HepG2 (cell line): ENCODE results near the gene RASAL3. TPM values are rescaled to one million over a fixed set of nuclear protein-coding genes. Genes with fewer than 3 reads are reported as not detected.

ENCODE experiments used
- ADNP ChIP-seq: sonication (generic); formaldehyde crosslinking; IDR thresholded peaks from 2 replicates; pipeline ENCODE4 v1.4.0; 2020; ENCODE audit warnings: missing genetic modification reagents
- ATAD3A ChIP-seq: sonication (generic); formaldehyde crosslinking; IDR thresholded peaks from 2 replicates; pipeline ENCODE4 v1.4.0; 2020; ENCODE audit warnings: missing genetic modification reagents
- DR1 ChIP-seq: sonication (generic); formaldehyde crosslinking; IDR thresholded peaks from 2 replicates; pipeline ENCODE4 v1.8.0; 2021; ENCODE audit warnings: mild to moderate bottlenecking, missing genetic modification reagents, inconsistent platforms
- EEA1 ChIP-seq: sonication (generic); formaldehyde crosslinking; IDR thresholded peaks from 2 replicates; pipeline ENCODE4 v1.5.1; 2020; ENCODE audit warnings: mild to moderate bottlenecking, missing genetic modification reagents, borderline replicate concordance
- KAT8 ChIP-seq: IDR thresholded peaks from 2 replicates; pipeline ENCODE4 v1.6.1; 2016; ENCODE audit warnings: missing genetic modification reagents, missing compliant biosample characterization
- KLF6 ChIP-seq: IDR thresholded peaks from 2 replicates; pipeline ENCODE4 v1.8.0; 2016; ENCODE audit warnings: missing biosample characterization, missing genetic modification reagents
- MTF1 ChIP-seq: sonication (generic); formaldehyde crosslinking; IDR thresholded peaks from 2 replicates; pipeline ENCODE4 v1.5.0; 2020; ENCODE audit warnings: missing genetic modification reagents
- MXD1 ChIP-seq: sonication (generic); formaldehyde crosslinking; IDR thresholded peaks from 2 replicates; pipeline ENCODE4 v1.4.0; 2020; ENCODE audit warnings: mild to moderate bottlenecking, missing genetic modification reagents
- SP1 ChIP-seq, 2 experiments: fragments of 450-650 bp in 1 of 2; sonication (generic) in 1 of 2; formaldehyde crosslinking in 1 of 2; IDR thresholded peaks; 2 replicates each; pipeline versions ENCODE4 v1.4.0 to v1.6.1; 2016 to 2020; ENCODE audit warnings: missing genetic modification reagents in 1 of 2
- SRF ChIP-seq: IDR thresholded peaks from 2 replicates; pipeline ENCODE4 v1.6.1; 2011; ENCODE audit warnings: mild to moderate bottlenecking, low read depth, low read length, moderate library complexity
- TFE3 ChIP-seq: IDR thresholded peaks from 2 replicates; pipeline ENCODE4 v1.6.1; 2016
- YY1 ChIP-seq: IDR thresholded peaks from 2 replicates; pipeline ENCODE4 v1.6.1; 2011; ENCODE audit warnings: low read length, low read depth, moderate library complexity, mild to moderate bottlenecking; ENCODE audit not compliant: insufficient read depth, insufficient replicate concordance
- ZIK1 ChIP-seq: sonication (generic); formaldehyde crosslinking; IDR thresholded peaks from 2 replicates; pipeline ENCODE4 v1.5.0; 2020; ENCODE audit warnings: mild to moderate bottlenecking, low read depth, missing genetic modification reagents, borderline replicate concordance
- ZNF136 ChIP-seq: sonication (generic); formaldehyde crosslinking; IDR thresholded peaks from 2 replicates; pipeline ENCODE4 v1.8.1; 2022; ENCODE audit warnings: low read depth, mild to moderate bottlenecking, moderate library complexity, missing genetic modification reagents
- ZNF205 ChIP-seq: IDR thresholded peaks from 2 replicates; pipeline ENCODE4 v1.6.1; 2018; ENCODE audit warnings: missing biosample characterization, missing genetic modification reagents
- ZNF276 ChIP-seq: sonication (generic); formaldehyde crosslinking; IDR thresholded peaks from 2 replicates; pipeline ENCODE4 v1.4.0; 2020; ENCODE audit warnings: mild to moderate bottlenecking, low read depth, missing genetic modification reagents
- ZNF331 ChIP-seq: sonication (generic); formaldehyde crosslinking; IDR thresholded peaks from 2 replicates; pipeline ENCODE4 v1.4.0; 2020; ENCODE audit warnings: missing genetic modification reagents
- ZNF33B ChIP-seq: sonication (generic); formaldehyde crosslinking; IDR thresholded peaks from 2 replicates; pipeline ENCODE4 v1.5.1; 2020; ENCODE audit warnings: mild to moderate bottlenecking, missing genetic modification reagents
- ZNF749 ChIP-seq: sonication (generic); formaldehyde crosslinking; IDR thresholded peaks from 2 replicates; pipeline ENCODE4 v1.8.0; 2022; ENCODE audit warnings: mild to moderate bottlenecking, missing genetic modification reagents, moderate library complexity, borderline replicate concordance
- ZNF792 ChIP-seq: IDR thresholded peaks from 2 replicates; pipeline ENCODE4 v1.6.1; 2016
- polyA plus RNA-seq, 8 experiments: library from polyadenylated mRNA; depleted of rRNA in 3 of 8; stranded (reverse) in 7 of 8; unstranded in 1 of 8; fragments of >200 nt; fragmentation: Illumina TruSeq in 4 of 8; extraction: Trizol in 4 of 8; gene quantifications; 2 replicates each; pipeline versions ENCODE4 v1.2.1 to v1.2.3, GENCODE V29; 2011 to 2016; ENCODE audit warnings: low read depth in 4 of 8, missing spikeins in 1 of 8, mixed read lengths in 1 of 8; ENCODE audit not compliant: insufficient read depth in 1 of 8
- total RNA-seq, 5 experiments: library from RNA; depleted of rRNA; stranded (reverse); fragments of >200 nt; fragmentation: Illumina TruSeq; extraction: Trizol; gene quantifications; 2 replicates each; pipeline ENCODE4 v1.2.3, GENCODE V29; 2016; ENCODE audit warnings: low read depth in 1 of 5
- TF ChIP-seq, protein P1 (sequence below): sonication (generic); formaldehyde crosslinking; IDR thresholded peaks from 2 replicates; pipeline ENCODE4 v1.4.0; 2020; ENCODE audit warnings: missing genetic modification reagents
- TF ChIP-seq, protein P2 (sequence below): sonication (generic); formaldehyde crosslinking; IDR thresholded peaks from 2 replicates; pipeline ENCODE4 v1.5.1; 2020; ENCODE audit warnings: missing genetic modification reagents, mild to moderate bottlenecking, borderline replicate concordance

Gene RASAL3
- total and polyA plus RNA-seq, 2 of the 13 experiments (the other 11 are each of a cell fraction or from before 2014, with no cell fraction given): not detected

DNA sequence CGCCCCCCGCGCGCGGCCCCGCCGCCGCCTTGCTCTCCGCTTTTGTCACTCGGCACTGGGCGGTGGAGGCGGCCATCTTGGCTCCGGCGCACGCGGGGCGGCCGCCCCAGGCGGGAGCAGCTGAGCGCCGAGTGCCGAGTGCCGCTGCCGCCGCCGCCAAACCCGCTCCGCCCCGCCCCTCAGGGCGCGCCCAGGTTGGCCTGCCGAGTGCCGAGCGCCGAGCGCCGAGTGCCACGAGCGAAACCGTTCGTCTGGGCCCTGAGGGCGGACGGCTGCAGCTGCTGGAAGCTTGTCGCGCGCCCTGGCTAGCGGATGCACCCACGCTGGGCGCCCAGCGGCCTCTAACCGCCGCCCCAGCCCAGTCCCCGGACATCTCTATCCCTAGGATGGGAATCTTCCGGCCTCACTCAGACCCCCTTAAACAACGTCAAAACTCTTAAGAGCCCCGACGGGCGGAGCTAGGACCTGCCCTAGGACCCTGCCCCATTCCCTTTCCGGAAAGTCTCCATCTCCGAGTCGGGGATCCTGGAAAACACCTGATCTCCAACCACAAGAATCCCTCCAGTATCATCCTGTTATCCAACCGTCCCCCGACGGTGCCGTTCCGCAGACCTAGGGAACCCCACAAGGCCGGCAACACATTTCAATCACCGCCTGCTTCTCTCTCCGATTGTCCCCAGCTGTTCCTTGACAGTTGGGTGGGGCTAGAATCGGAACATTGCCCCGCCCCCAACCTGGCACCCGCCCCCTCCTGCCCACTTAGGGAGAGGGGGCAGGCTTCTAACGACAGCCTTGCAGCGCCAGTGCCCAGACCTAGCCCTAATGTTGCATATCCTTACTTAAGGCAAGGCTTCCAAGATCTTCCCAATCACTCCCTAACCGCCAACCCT is 31.5 kb downstream of the RASAL3 start (continued):
- 0 out of 2 replicates have a peak, but pooled peaks have one; percentile 17 for TF ChIP-seq TFE3 (CRISPR knock-in tag)
- TF ChIP-seq DR1 (CRISPR knock-in tag): peak; percentile 34; the same call in 1 of the 2 replicates
- TF ChIP-seq MXD1: peak; percentile 19; the same call in 1 of the 2 replicates
- TF ChIP-seq, protein P1, sequence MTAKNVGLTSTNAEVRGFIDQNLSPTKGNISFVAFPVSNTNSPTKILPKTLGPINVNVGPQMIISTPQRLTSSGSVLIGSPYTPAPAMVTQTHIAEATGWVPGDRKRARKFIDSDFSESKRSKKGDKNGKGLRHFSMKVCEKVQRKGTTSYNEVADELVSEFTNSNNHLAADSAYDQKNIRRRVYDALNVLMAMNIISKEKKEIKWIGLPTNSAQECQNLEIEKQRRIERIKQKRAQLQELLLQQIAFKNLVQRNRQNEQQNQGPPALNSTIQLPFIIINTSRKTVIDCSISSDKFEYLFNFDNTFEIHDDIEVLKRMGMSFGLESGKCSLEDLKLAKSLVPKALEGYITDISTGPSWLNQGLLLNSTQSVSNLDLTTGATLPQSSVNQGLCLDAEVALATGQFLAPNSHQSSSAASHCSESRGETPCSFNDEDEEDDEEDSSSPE: peak; percentile 67; the same call in 1 of the 2 replicates
- TF ChIP-seq ZIK1 (CRISPR knock-in tag): peak; percentile 75; the same call in 1 of the 2 replicates
- no peak for TF ChIP-seq ZNF33B (CRISPR knock-in tag)
- peak; percentile 57; the same call in 1 of the 2 replicates for TF ChIP-seq ZNF749 (CRISPR knock-in tag)
- 0 out of 2 replicates have a peak, but pooled peaks have one; percentile 41 for TF ChIP-seq ATAD3A (CRISPR knock-in tag)
- peak; percentile 19; the same call in 1 of the 2 replicates for TF ChIP-seq ZNF792
- peak; percentile 97 for TF ChIP-seq YY1
- peak; percentile 63; the same call in 1 of the 2 replicates for TF ChIP-seq KAT8 (CRISPR knock-in tag)
- peak; percentile 96 for TF ChIP-seq SRF
- TF ChIP-seq ADNP (CRISPR knock-in tag): no peak
- TF ChIP-seq ZNF136: no peak
- TF ChIP-seq ZNF331: peak; percentile 91
- no peak for TF ChIP-seq SP1 (IDR thresholded peaks at IDR 0.05)
- TF ChIP-seq SP1 (CRISPR knock-in tag; IDR thresholded peaks at IDR 0.05): peak; percentile 90
- TF ChIP-seq, protein P2, sequence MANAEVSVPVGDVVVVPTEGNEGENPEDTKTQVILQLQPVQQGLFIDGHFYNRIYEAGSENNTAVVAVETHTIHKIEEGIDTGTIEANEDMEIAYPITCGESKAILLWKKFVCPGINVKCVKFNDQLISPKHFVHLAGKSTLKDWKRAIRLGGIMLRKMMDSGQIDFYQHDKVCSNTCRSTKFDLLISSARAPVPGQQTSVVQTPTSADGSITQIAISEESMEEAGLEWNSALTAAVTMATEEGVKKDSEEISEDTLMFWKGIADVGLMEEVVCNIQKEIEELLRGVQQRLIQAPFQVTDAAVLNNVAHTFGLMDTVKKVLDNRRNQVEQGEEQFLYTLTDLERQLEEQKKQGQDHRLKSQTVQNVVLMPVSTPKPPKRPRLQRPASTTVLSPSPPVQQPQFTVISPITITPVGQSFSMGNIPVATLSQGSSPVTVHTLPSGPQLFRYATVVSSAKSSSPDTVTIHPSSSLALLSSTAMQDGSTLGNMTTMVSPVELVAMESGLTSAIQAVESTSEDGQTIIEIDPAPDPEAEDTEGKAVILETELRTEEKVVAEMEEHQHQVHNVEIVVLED: peak; percentile 64; the same call in 1 of the 2 replicates
- TF ChIP-seq MTF1: no peak
- 0 out of 2 replicates have a peak, but pooled peaks have one; percentile 27 for TF ChIP-seq KLF6 (CRISPR knock-in tag)
- 0 out of 2 replicates have a peak, but pooled peaks have one; percentile 57 for TF ChIP-seq ZNF205
- TF ChIP-seq ZNF276 (CRISPR knock-in tag): peak; percentile 71; the same call in 1 of the 2 replicates
- TF ChIP-seq EEA1 (CRISPR knock-in tag): no peak
